Activated CD8-positive, alpha-beta memory T cell treated with anti-CD3 and anti-CD28 coated beads for 48 hours (primary cell): ENCODE data around the gene TRRAP.
"Not testable (repeated sequence)": the region's sequence is repeated elsewhere in the genome, so short reads cannot be mapped to it uniquely, and the experiment has no call there.

ENCODE experiments used
- DNase-seq, 3 experiments: peaks; one replicate each; pipeline ENCODE4 v3.0.0-alpha.2; 2020; ENCODE audit warnings: low read depth in 2 of 3, low spot score in 2 of 3

Gene TRRAP

DNA sequence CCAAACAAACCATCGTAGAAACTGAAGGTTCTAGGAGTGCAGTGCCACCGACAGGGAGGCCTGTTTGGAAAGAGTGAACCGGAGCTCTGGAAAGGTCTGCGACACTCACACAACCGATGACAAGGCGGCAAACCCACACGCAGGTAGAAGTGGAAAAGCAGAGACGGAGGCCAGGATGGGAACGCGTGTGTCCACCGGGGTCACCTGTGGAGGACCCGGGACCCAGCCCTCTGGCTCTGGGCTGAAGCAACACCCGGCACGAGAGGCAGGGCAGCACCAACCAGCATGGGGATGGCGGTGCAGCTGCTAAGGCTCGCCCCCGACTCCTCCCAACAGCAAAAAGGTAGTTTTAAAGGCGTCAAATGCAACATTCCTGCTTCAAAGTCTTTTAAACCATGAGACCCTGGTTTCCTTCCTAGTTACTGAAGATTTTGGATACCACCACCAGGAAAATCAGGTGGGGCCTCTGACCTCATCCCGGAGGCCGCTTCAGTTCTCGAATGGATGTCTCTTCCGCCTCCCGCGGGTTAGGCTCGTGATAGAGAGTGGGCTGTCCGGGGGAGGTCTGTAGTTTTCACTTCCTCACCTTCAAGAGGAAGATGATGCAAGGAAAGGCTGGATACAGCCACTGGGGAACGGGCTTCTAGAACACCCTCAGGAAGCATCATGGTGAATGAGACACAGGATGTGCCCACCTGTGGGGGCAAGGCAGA, 150.1 kb downstream of the TRRAP start:
- DNase-seq = no peak

DNA sequence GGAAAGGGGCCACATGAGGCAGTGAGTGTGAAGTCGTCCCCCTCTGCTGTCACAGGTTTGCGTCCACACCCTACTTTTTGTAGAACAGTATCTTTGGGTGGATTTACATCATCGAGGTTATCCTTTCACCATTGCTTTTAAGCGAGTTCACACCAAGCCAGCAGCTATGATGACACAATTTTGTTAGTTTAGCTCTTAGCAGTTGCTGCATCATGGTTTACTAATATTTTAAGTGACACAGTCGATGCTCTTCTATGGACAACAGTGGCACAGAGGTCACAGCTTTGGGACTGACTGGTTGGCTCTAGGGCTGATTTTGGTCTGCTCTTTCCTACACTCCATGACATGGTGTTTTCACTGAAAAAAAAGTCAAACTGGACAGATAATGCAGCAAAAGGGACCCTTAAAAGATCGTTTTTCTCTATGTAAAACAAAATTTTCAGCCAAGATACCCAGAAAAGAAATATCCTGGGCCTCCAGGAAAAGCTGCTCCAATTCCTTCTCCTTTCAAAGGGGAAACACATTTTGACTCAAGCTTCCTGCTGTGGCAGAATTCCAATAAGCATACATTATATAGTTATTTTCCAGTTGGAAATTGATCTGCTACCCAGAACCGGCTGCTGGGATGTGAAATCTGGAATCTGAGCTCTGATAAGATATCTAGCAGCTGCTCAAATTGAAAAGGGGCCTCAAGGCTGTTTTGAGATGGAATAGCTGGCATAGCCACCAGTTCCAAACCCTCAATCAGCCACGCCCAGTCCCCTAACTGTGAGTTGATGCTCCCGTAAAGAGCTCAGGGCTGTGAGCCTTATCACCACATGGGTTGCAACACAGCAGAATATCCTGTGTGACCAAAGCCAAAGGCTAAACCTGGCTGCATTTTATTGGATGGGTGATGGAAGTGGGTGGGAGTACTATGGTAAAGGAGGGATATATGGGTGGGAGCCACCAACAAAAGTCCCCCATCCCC, 151.4 kb downstream of the TRRAP start:
- DNase-seq = no peak

DNA sequence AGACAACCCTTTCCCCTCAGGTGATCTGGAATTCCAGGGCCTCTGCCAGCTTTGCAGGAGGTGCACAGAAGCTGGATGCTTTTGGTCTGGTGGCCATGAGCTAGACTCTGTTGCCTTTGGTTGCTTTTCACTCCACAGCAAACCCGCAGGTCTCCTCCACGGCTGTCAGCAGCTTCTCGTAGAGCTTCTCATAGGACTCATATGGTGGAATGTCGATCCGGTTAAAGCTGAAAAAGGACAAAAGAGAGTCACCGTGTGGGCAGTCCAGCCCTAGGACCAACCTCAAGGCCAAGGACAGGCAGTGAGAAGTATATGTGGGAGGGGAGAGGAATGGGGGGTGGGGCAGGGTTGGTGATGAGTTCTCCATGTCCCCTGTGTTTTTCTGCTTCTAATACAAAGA, 152.1 kb downstream of the TRRAP start:
- no peak for DNase-seq

DNA sequence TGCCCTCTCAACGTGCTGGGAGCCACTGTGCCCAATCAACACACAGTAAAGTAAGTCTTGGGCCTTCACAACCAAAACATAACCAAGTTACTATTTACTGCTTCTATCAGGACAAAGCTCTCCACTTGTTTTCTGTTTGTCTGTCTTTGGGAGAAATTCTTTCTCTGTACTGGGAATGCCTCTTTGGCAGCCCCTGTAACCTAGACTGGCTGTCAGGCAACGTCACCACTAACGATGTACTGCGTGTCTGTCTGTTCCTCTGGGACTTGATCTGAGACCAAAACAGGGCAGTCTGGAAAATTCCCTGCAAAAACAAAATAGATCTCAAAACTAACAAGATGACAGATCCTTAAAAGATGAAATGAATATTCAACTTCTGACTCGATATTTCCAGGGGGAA, 152.6 kb downstream of the TRRAP start:
- DNase-seq = no peak

DNA sequence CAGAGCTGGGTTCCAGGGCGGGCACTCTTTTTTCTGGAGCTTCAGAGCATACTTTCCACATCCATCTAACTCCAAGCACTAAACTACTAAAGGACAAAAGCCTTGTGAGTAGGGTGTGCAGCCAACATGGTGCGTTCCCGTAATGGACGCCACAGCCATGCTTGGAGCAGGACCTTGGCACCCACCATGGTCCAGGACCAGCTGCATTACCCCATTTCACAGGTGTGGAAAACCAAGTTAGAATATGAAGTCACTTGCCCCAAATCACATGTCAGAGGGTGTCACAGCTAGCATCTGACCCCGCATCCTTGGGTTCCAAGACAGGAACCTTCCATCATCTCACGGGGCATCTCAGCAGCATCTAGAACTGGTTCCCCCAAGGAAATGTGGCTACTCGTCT, 153.2 kb downstream of the TRRAP start:
- no peak for DNase-seq

DNA sequence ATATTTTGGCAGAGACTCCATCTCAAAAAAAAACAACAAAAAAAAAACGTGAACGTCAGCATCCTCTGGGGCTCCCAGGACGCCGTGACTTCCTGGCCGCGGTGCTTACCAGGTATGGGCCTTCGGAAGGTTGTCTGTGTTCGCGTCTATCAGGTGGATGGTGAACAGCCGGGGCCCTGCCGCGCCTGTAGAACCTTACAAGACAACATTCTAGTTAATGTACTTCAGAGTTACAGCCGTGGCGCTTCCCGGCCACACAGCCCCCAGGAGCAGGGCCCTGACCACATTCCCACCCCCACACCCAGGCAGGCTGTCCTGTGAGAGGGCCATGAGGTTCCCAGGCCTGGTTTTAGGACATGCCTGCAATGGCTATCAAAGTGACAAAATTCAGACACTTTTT, 154.6 kb downstream of the TRRAP start:
- no peak for DNase-seq

DNA sequence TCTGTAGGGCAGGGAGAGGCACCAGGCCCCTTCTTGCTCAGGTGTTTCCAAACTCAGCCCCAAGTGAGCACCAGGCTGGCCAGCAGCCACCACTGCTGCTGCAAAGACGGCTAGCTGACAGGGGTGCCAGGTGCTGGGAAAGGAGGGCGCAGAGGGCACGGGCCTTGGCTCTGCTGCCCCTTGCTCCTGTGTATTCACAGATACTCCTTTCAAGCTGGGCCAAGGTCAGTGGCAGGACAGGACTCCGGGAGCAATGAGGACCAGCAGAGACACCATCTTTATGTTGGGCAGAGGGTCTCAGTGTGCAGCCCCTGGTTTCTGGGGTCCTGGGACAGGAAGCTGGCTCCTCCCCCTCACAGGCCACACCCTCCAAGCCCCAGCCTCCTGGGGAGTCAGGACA, 155.4 kb downstream of the TRRAP start:
- no peak for DNase-seq

DNA sequence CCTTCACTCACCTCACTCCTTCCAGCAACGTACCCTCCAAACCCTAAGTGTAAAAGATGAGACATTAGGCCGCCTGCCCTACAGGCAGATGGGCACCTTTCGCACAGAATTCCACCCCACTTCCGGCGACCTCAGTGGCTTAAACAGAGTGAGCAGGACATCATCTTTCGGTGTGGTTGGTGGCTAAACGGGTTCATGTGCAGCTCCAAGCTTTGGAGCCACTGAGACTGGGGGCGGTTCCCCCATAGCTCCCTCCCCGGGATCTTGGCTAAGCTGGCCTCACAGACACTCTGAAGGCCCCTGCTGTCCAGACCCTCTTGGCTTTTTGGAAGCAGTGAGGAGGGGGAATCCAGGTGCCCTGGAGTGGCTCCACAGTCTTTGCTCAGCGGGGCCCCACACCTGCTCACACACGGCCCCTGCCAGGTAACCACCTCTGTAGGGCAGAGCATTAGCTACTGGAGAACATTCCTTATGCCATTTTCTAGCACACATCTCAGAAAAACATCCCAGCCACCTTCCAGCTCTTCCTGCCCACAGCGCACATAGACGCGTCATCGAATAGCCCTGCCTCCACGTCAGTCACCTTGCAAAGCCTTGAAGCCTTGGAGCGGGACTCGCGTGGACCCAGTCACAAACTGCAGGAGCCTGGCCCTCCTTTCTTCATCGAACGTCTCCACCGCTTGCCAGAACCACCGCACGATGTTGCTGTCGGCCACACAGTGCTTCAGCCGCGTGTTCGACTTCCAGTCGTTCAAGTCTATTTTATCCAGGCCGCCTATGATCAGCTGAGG, 156.8 kb downstream of the TRRAP start:
- no peak for DNase-seq

DNA sequence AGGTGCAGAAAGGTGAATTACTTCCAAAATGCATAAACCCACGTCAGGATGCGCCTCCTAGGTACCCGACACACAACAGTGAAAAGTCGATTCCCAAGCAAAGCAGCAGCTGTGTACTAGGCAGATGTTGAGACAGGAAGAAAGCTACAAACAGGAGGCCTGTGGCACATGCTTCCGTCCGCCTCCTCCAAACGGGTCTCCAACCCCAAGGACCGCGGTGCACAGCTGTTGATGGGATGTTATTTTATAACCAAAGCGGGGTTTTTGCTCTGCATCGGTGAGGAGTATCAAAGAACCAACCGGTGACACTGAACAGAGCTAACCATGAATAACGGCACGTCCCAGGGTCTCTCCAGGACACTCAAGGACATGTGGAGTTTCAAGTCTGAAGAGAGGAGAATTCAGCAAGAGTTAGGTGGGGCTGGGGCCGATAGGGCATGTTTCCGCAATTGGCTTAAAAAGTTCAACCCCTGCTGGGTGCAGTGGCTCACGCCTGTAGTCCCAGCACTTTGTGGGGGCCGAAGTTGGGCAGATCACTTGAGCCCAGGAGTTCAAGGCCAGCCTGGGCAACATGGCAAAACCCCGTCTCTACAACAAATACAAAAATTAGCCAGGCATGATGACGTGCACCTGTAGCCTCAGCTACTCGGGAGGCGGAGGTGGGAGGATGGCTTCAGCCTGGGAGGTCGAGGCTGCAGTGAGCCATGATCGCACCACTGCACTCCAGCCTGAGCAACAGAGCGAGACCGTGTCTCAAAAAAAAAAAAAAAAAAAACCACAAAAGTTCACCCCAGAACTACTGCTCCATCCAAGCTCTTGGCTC, 157.6 kb downstream of the TRRAP start:
- no peak for DNase-seq

DNA sequence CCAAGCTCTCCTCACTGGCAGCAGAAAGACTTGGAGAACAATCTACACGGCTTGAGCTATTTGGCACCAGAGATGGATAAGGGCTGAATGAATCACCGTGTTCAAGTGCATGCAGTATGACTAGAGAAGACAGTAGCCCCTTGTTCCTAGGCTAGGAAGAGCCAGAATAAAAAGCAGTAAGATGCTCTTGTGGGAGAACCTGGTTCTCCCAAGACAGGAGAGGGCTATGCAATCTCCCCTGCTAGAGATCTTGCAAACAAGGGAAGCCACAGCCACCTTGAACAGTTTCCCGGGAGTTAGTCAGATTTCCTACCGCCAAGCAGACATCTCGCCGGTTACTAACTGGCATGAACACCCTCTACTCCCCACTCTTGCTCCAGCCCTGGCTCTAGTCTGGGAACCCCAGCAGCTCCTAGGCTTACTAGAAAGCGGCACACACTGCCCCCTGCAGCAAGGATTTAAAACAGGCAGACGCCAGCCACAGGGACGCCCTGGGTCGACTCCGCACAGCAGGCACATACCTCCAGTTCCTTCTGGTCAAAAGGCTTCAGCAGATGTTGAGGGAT, 158.3 kb downstream of the TRRAP start:
- DNase-seq = no peak

DNA sequence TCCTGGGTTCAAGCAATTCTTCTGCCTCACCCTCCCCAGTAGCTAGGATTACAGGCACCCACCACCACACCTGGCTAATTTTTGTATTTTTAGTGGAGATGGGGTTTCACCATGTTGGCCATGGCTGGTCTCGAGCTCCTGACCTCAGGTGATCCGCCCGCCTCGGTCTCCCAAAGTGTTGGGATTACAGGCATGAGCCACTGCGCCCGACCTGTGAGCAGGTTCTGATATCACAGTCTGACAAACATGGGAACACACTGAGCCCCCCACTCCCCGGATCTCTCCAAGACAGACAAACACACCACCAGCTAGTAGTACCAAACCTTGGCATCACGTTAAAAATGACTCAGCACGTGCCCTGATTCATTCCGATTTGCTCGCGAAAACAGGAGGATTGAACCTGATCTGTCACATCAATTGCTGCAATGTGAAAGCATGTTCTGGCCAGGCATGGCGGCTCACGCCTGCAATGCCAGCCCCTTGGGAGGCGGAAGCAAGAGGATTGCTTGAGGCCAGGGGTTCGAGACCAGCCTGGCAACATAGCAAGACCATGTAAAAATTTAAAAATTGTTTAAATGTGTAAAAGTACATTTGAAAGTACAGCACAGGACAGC, 159.1 kb downstream of the TRRAP start:
- DNase-seq = no peak

DNA sequence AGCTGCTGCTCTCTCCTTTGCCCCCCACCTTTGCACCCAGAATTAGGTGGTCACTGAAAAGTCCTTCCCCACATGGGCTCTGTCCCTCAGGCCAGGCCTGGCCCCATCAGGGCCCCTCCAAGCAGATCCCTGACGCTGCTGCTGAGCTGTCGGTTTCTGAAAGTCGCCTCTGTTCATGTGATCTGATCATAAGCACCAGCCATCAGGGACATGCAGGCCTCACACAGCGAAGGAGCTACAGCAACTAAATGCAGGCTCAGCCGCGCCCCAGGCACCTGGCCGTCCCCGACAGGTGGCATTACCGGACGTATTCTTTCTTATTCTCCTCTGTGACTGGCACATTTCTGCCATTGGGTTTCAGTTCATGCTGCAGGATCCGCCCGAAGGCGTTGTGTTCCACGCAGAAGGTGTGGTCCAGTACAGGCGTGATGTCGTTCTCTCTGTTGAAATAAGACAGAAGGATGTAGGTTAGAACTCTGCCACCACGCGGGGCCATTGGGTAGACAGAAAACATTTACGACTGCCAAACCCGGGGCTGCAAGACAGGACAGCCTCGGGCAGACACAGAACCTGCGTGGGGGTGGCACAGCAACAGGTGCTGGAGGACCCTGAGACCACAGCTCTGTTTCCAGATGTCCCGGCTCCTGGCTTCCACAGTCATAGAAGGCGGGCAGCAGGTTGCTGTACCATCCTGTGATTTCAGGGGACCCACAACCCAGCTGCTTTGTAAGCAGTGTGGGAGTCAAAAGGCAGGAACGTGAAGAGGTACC, 159.9 kb downstream of the TRRAP start:
- DNase-seq = no peak

DNA sequence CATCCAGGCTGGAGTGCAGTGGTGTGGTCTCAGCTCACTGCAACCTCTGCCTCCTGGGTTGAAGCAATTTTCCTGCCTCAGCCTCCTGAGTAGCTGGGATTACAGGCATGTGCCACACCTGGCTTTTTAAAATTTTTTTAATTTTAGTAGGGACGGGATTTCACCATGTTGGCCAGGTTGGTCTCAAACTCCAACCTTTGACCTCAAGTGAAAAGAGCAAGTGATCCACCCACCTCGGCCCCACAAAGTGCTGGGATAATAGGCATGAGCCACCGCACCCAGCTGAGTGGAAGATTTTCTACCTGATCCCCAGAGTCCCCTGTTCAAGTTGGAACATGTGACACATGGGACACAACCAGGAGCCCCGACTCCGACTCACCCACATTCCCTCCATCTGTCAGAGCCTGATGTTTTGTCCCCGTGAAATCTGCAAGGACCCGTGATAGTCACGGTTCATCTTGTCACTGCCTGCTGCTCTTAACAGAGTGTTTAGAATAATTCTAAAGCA, 161.1 kb downstream of the TRRAP start:
- no peak for DNase-seq

DNA sequence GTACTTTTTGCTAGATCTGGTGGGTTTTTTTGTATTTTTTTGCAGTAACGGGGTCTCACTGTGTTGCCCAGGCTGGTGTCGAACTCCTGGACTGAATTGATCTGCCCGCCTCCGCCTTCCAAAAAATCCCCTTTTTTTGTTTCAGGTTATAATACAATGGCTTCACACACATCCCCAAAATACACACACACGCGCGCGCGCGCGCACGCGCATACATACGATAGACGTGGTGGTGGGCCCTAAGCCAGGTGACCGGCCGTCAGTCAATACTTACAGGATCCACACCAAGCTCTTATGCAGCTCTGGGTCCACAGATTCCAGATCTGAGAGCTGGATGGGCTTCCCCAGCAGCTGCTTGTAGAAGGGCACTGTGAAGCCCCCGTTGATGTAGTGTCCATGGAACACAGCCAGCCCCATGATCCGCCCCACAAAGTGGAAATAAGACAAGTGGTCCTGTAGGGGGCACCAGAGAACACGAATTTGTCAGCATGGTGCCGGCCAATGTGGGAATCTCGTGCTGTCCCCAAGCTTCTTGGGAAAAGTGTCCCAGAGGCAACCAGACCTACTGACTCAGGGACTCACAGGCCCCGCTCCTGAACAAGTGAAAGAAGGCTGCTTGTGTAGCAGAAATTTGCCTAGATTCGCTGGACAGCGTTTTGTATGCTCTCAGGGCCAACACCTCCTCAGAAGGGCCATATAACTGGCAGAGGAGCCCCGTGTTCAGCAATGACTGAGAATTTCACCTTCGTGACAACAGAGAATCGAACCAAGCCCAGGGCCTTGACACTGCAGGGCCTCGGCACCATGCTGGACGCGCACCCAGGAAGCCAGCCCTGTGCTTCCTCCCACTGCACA, 162.0 kb downstream of the TRRAP start:
- peak; percentile 7 to 24 (median 22) for DNase-seq

DNA sequence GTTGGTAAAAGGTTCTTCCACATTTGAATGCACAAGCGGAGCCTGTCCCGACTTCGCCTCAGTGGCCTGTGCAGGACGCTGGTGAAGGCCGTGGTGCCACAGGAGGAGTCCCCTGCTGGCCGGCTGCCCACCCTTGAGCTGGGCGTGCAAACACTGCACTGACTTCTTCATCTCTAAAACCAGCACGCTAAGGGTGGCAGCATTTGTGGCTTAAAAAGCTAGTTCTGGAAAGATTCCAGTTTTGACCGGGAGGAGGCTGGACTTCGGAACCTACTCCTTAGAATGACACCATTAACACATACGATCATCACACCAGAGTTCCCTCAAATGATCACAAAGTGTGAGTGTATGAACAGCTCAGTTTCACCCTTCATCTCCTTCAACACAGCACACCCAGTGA, 163.2 kb downstream of the TRRAP start:
- DNase-seq = no peak

DNA sequence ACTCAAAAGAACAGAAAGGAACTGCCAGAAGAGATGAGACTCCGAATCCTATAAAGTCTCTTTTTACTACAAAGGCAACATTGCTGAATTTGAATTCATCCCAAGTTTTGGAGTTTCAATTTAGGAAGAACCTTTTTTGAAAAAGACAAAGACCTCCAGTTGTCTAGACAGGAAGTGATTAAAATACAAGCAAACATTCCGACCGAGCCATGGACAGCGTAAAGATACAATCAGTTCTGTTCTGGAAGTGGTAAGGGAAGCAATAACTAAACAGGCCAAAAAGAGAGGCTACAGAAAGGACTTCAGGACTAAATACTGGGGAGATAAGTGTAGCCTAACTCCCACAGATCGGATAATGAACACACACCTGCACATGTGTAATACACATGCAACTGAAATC, 164.6 kb downstream of the TRRAP start:
- no peak for DNase-seq

DNA sequence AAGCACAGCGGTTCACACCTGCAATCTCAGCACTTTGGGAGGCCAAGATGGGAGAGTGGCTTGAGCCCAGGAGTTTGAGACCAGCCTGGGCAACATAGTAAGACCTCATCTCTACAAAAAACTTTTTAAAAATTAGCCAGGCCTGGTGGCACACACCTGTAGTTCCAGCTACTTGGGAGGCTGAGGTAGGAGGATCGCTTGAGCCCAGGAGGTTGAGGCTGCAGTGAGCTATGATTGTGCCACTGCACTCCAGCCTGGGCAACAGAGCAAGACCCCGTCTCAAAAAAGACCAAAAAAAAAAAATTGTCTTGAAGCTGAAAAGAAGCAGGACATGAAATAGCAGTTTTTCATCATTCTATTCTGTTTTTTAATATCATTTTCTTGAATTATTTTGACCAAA, 166.5 kb downstream of the TRRAP start:
- DNase-seq = not testable (repeated sequence)

DNA sequence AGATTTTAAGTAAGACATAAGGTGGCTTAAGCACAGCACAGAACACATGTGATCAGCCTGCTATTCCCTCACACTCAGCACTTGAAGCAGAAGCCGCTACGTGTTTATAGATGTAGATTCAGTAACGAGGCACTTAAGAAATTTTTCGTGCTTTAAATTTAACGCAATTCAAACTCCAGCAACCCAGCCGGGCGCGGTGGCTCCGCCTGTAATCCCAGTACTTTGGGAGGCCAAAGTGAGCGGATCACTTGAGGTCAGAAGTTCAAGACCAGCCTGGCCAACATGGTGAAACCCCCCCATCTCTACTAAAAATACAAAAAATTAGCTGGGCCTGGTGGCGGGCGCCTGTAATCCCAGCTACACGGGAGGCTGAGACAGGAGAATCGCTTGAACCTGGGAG, 167.9 kb downstream of the TRRAP start:
- not testable (repeated sequence) for DNase-seq
